ENCODE measurements around the gene KEAP1. TPM values are rescaled to one million over a fixed set of nuclear protein-coding genes. Genes with fewer than 3 reads are reported as not detected.

The KEAP1 gene
- total RNA-seq, 1 experiment from 2014 or later = 75.2 TPM

DNA sequence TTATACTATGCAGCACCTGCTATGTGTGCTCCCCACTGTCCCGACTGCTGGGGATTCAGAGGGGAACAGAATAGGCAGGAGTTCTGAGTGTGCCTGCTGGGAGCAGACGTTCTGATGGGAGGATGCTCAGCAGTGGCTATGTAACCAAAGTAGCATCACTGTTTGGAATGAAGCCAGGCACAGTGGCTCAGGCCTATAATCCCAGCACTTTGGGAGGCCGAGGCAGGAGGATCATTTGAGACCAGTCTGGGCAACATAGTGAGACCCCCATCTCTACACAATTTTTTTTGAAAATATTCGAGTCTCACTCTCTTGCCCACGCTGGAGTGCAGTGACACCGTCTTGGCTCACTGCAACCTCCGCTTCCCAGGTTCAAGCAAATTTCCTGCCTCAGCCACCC is 46.6 kb upstream of the KEAP1 start:
- DNase-seq (ENCODE audit: low read depth, low spot score) = no peak
- Histone ChIP-seq H3K9ac (ENCODE audit: low read length) (no peak overlapping the region), H3K9me2 (ENCODE audit: insufficient read depth) (no peaks in the 10 kb centered on the region), H3K27ac (ENCODE audit: low read depth, low read length) (no peak overlapping the region), H3K27me3 (ENCODE audit: insufficient read depth, low read length) (no peaks in the 10 kb centered on the region), H3K9me3 (ENCODE audit: control insufficient read depth in 1 of 2, insufficient read depth in 1 of 2, low read depth in 1 of 2, low read length in 2 of 2) (no peaks in the 10 kb centered on the region), H3K79me2 (ENCODE audit: insufficient read depth, low read length) (peaks cover 14% of the 10 kb centered on the region), H3K4me2 (ENCODE audit: low read length) (no peak overlapping the region), H2AFZ (ENCODE audit: low read depth, low read length, poor library complexity, severe bottlenecking) (no peak overlapping the region), H3K36me3 (ENCODE audit: control insufficient read depth in 1 of 2, insufficient read depth in 2 of 2, low read length in 2 of 2) (peaks cover 15 to 35% of the 10 kb centered on the region in 2 experiments; a peak in 3 of 4 replicates), H3K4me3 (replicated peaks in 1 of 2; ENCODE audit: low read depth in 1 of 2, low read length in 2 of 2) (no peak overlapping the region), H3K4me1 (ENCODE audit: control insufficient read depth in 1 of 2, insufficient read depth in 2 of 2, low read length in 2 of 2) (peaks cover 2 to 5% of the 10 kb centered on the region in 2 experiments; a peak in 3 of 4 replicates), H4K20me1 (ENCODE audit: insufficient read depth) (no peaks in the 10 kb centered on the region)
- no peak for TF ChIP-seq POLR2A (IDR thresholded peaks at IDR 0.05; ENCODE audit: borderline replicate concordance, extremely low read depth, insufficient read depth, insufficient read length)
- ChIA-PET RAD21 (ENCODE audit: low non-redundant PET in 1 of 2, low total read pairs in 2 of 2, uncharacterized antibody in 2 of 2, unreplicated experiment in 2 of 2) (interaction anchor here in 1 of 2 experiments (0.6 kb wide), 1 partner anchor 37 kb away, joined by 4 read pairs; no protein-coding TSS in a partner anchor), POLR2A (no interaction called here), CTCF (no interaction called here)
- intact Hi-C loops (cut with micrococcal nuclease) = no loop called here
- no peak for ATAC-seq
- BruUV-seq (replicated peaks) = no TSS peak

DNA sequence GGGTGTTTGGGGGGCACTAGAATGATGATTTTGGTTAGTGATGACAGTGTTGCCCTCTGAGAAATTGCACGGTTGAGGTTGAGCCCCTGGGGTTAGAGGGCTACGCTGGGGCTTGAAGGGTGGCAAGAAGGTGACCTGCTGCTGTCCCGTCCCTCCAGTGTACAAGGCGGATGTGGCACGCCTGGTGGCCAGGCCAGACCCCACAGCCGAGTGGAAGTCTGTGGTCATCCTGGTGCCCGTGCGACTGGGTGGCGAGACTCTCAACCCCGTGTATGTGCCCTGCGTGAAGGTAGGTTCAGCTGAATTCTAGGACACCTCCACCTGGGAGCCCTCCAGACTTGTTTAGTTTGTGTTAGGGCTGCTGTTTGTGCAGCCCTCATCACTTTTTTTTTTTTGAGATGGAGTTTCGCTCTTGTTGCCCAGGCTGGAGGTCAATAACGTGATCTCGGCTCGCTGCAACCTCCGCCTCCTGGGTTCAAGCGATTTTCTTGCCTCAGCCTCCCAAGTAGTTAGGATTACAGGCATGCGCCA is 45.7 kb upstream of the KEAP1 start:
- POLR2A ChIA-PET = no interaction called here
- DNase-seq (ENCODE audit: low read depth, low spot score) (no peak), ATAC-seq (no peak)
- TF ChIP-seq, protein P1, sequence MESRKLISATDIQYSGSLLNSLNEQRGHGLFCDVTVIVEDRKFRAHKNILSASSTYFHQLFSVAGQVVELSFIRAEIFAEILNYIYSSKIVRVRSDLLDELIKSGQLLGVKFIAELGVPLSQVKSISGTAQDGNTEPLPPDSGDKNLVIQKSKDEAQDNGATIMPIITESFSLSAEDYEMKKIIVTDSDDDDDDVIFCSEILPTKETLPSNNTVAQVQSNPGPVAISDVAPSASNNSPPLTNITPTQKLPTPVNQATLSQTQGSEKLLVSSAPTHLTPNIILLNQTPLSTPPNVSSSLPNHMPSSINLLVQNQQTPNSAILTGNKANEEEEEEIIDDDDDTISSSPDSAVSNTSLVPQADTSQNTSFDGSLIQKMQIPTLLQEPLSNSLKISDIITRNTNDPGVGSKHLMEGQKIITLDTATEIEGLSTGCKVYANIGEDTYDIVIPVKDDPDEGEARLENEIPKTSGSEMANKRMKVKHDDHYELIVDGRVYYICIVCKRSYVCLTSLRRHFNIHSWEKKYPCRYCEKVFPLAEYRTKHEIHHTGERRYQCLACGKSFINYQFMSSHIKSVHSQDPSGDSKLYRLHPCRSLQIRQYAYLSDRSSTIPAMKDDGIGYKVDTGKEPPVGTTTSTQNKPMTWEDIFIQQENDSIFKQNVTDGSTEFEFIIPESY (IDR thresholded peaks at IDR 0.05; ENCODE audit: extremely low read depth, insufficient replicate concordance, low read length) = no peak
- TF ChIP-seq SIN3A (IDR thresholded peaks at IDR 0.05; ENCODE audit: low read depth) (no peak), ELF1 (IDR thresholded peaks at IDR 0.05; ENCODE audit: borderline replicate concordance, low read depth) (no peak), SRF (IDR thresholded peaks at IDR 0.05; ENCODE audit: low read depth) (no peak), FOSL1 (IDR thresholded peaks at IDR 0.05; ENCODE audit: low read depth) (no peak), JUND (IDR thresholded peaks at IDR 0.05) (no peak), EZH2phosphoT487 (IDR thresholded peaks at IDR 0.05; ENCODE audit: borderline replicate concordance) (no peak)
- TF ChIP-seq, protein P2, sequence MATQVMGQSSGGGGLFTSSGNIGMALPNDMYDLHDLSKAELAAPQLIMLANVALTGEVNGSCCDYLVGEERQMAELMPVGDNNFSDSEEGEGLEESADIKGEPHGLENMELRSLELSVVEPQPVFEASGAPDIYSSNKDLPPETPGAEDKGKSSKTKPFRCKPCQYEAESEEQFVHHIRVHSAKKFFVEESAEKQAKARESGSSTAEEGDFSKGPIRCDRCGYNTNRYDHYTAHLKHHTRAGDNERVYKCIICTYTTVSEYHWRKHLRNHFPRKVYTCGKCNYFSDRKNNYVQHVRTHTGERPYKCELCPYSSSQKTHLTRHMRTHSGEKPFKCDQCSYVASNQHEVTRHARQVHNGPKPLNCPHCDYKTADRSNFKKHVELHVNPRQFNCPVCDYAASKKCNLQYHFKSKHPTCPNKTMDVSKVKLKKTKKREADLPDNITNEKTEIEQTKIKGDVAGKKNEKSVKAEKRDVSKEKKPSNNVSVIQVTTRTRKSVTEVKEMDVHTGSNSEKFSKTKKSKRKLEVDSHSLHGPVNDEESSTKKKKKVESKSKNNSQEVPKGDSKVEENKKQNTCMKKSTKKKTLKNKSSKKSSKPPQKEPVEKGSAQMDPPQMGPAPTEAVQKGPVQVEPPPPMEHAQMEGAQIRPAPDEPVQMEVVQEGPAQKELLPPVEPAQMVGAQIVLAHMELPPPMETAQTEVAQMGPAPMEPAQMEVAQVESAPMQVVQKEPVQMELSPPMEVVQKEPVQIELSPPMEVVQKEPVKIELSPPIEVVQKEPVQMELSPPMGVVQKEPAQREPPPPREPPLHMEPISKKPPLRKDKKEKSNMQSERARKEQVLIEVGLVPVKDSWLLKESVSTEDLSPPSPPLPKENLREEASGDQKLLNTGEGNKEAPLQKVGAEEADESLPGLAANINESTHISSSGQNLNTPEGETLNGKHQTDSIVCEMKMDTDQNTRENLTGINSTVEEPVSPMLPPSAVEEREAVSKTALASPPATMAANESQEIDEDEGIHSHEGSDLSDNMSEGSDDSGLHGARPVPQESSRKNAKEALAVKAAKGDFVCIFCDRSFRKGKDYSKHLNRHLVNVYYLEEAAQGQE (IDR thresholded peaks at IDR 0.05; ENCODE audit: low read depth) = no peak
- H3K4me2 ChIP-seq (ENCODE audit: low read length) = no peak overlapping the region
- H3K9me3 ChIP-seq (ENCODE audit: control insufficient read depth in 1 of 2, insufficient read depth in 1 of 2, low read depth in 1 of 2, low read length in 2 of 2) = no peaks in the 10 kb centered on the region
- H3K9ac ChIP-seq (ENCODE audit: low read length) = no peak overlapping the region
- no peak overlapping the region for H3K4me3 ChIP-seq (replicated peaks in 1 of 2; ENCODE audit: low read depth in 1 of 2, low read length in 2 of 2)
- RAD21 ChIA-PET (ENCODE audit: low non-redundant PET in 1 of 2, low total read pairs in 2 of 2, uncharacterized antibody in 2 of 2, unreplicated experiment in 2 of 2) = no interaction called here
- CTCF ChIA-PET = no interaction called here
- no peak overlapping the region for H3K27ac ChIP-seq (ENCODE audit: low read depth, low read length)
- H4K20me1 ChIP-seq (ENCODE audit: insufficient read depth) = no peaks in the 10 kb centered on the region
- intact Hi-C loops (cut with micrococcal nuclease) = no loop called here
- peaks cover 4 to 9% of the 10 kb centered on the region in 2 experiments; a peak in 3 of 4 replicates for H3K4me1 ChIP-seq (ENCODE audit: control insufficient read depth in 1 of 2, insufficient read depth in 2 of 2, low read length in 2 of 2)
- no peaks in the 10 kb centered on the region for H3K27me3 ChIP-seq (ENCODE audit: insufficient read depth, low read length)
- H3K36me3 ChIP-seq (ENCODE audit: control insufficient read depth in 1 of 2, insufficient read depth in 2 of 2, low read length in 2 of 2) = peaks cover 12 to 26% of the 10 kb centered on the region in 2 experiments; a peak in 3 of 4 replicates
- H3K79me2 ChIP-seq (ENCODE audit: insufficient read depth, low read length) = peaks cover 24% of the 10 kb centered on the region
- BruUV-seq (replicated peaks) = no TSS peak
- no peaks in the 10 kb centered on the region for H3K9me2 ChIP-seq (ENCODE audit: insufficient read depth)
- H2AFZ ChIP-seq (ENCODE audit: low read depth, low read length, poor library complexity, severe bottlenecking) = no peak overlapping the region
